Right lobe of liver (tissue), 6 donors: Measurements from ENCODE around the gene KLHL10. TPM values are rescaled to one million over a fixed set of nuclear protein-coding genes. Genes with fewer than 3 reads are reported as not detected.

Source experiments
- ATAC-seq, 4 donors: fragments of 200-7000 bp; cut with Tn5 transposase; one replicate each; pipeline ENCODE4 v1.9.1; 2020; ENCODE audit warnings: mild to moderate bottlenecking in 4 of 4, moderate library complexity in 4 of 4
- DNase-seq, 3 donors: peaks; one replicate each; pipeline ENCODE4 v3.0.0-alpha.2; 2020
- H3K27ac ChIP-seq, 3 donors: fragments of 200-600 bp; one replicate each; pipeline ENCODE4 v1.8.0; 2022
- H3K27me3 ChIP-seq, 2 donors: fragments of 200-600 bp; one replicate each; pipeline ENCODE4 v1.8.0; 2022
- H3K36me3 ChIP-seq, 4 donors: fragments of 200-600 bp; sonication (generic) in 1 of 4; one replicate each; pipeline versions ENCODE4 v1.5.1 to v1.8.0; 2017 to 2022; ENCODE audit warnings: control low read depth in 1 of 4
- H3K4me1 ChIP-seq, 4 donors: fragments of 200-600 bp; sonication (generic) in 1 of 4; one replicate each; pipeline versions ENCODE4 v1.5.1 to v1.8.0; 2017 to 2022; ENCODE audit warnings: control low read depth in 1 of 4
- H3K4me3 ChIP-seq, 3 donors: fragments of 200-600 bp; one replicate each; pipeline ENCODE4 v1.8.0; 2022
- H3K9me3 ChIP-seq, 4 donors: fragments of 200-600 bp; sonication (generic) in 1 of 4; one replicate each; pipeline versions ENCODE4 v1.5.1 to v1.8.0; 2017 to 2022; ENCODE audit warnings: control low read depth in 1 of 4
- CTCF ChIP-seq, 4 donors: fragments of 200-600 bp in 3 of 4; fragments of 450-650 bp in 1 of 4; IDR thresholded peaks; one replicate each; pipeline versions ENCODE4 v1.5.1 to v1.8.0; 2016 to 2022; ENCODE audit warnings: antibody characterized with exemption in 4 of 4, mild to moderate bottlenecking in 2 of 4
- POLR2A ChIP-seq: fragments of 450-650 bp; IDR thresholded peaks from one replicate; pipeline ENCODE4 v1.6.1; 2017; ENCODE audit warnings: antibody characterized with exemption, mild to moderate bottlenecking
- WGBS: methylation state at CpG from one replicate; pipeline ENCODE4 v1.1.6; 2018; ENCODE audit warnings: low coverage, low lambda C conversion rate; ENCODE audit not compliant: insufficient coverage; ENCODE audit errors: missing lambda C conversion rate; 5-methylcytosine and 5-hydroxymethylcytosine counted together
- intact Hi-C, 2 donors: fragments of 100-400 bp; cut with DNase I; formaldehyde crosslinking; loops; one replicate each; pipeline versions ENCODE4 v1.11.2 to v1.14.1; 2022
- total RNA-seq, 6 experiments: library from RNA; depleted of rRNA in 2 of 6; stranded (reverse); fragments of >200 nt in 2 of 6; fragmentation: NEBNext Ultra II Directional in 3 of 6; extraction: Animal tissue kit (Norgen Biotek cat#: 25700) in 3 of 6; gene quantifications; one replicate each; pipeline versions ENCODE4 v1.1.0 to v1.2.4, GENCODE V29; 2016 to 2023
- donor health status: DM: no; HTN: yes; CAD: no.
- donor health status: DM: no; HTN: no; CAD: no.
- donor health status: DM: no; HTN: no; CAD: no.
- donor health status: DM: no; HTN: yes; CAD: no.
- donor health status: DM: no; HTN: yes; CAD: no.

The KLHL10 gene
- total RNA-seq, 6 experiments from 2014 or later = not detected

DNA sequence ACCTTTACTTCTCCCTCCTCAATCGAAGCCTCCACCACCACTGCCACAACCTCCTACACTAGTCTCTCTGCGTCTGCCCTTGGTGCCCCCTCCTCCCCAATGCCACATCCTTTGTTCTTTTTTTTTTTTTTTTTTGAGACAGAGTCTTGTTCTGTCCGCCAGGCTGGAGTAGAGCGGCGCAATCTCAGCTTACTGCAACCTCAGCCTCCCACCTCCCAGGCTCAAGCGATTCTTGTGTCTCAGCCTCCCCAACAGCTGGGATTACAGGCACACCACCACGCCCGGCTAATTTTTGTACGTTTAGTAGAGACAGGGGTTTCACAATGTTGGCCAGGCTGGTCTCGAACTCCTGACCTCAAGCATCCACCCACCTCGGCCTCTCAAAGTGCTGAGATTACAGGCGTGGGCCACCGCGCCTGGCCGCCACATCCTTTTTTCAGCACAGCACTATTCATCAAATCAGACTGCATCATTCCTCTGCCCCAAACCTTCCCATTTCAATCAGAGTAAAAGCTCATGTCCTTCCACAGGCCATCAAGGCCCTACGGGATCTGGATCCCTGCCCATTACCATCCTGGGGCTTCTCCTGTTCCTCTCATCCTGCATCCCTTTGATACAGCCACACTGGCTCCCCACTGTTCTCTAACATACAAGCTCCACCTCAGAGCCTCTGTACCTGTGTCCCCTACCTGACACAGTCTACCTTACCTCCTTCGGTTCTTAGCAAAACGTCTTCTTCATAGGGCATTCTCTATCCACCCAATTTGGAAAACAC, 25.6 kb downstream of the KLHL10 start:
- Histone ChIP-seq H3K36me3 (peaks cover 0 to 7% (median 0%) of the 10 kb centered on the region in 4 donors), H3K9me3 (no peaks in the 10 kb centered on the region), H3K27me3 (no peaks in the 10 kb centered on the region), H3K4me1 (peaks cover 0 to 27% (median 5%) of the 10 kb centered on the region in 4 donors), H3K27ac (no peak overlapping the region), H3K4me3 (peak overlapping the region in 2 of 3 donors; percentile 74 to 100)
- no peak for DNase-seq
- 57% methylated on average over 13 of the region's 18 CpGs for WGBS
- intact Hi-C loops = no loop called here
- TF ChIP-seq POLR2A = no peak
- TF ChIP-seq CTCF (IDR thresholded peaks at IDR 0.05) = no peak
- no peak for ATAC-seq

- peaks cover 0 to 7% (median 0%) of the 10 kb centered on the region in 4 donors for H3K36me3 ChIP-seq
- TF ChIP-seq POLR2A = no peak
- no peak for TF ChIP-seq CTCF (IDR thresholded peaks at IDR 0.05)
- H3K27ac ChIP-seq = peak overlapping the region; percentile 59 to 84 (median 75)
- no peak for DNase-seq
- peaks cover 0 to 34% (median 10%) of the 10 kb centered on the region in 4 donors for H3K4me1 ChIP-seq
- intact Hi-C loops = no loop called here
- H3K4me3 ChIP-seq = peak overlapping the region; percentile 74 to 100 (median 93)
- no peaks in the 10 kb centered on the region for H3K27me3 ChIP-seq
- peak; percentile 36 to 48 (median 47) for ATAC-seq
- 0% methylated on average over 12 of the region's 25 CpGs for WGBS
- no peaks in the 10 kb centered on the region for H3K9me3 ChIP-seq
Observed at GRCh38 chr17:41864498-41864835, 26.8 kb downstream of the KLHL10 start.

DNA sequence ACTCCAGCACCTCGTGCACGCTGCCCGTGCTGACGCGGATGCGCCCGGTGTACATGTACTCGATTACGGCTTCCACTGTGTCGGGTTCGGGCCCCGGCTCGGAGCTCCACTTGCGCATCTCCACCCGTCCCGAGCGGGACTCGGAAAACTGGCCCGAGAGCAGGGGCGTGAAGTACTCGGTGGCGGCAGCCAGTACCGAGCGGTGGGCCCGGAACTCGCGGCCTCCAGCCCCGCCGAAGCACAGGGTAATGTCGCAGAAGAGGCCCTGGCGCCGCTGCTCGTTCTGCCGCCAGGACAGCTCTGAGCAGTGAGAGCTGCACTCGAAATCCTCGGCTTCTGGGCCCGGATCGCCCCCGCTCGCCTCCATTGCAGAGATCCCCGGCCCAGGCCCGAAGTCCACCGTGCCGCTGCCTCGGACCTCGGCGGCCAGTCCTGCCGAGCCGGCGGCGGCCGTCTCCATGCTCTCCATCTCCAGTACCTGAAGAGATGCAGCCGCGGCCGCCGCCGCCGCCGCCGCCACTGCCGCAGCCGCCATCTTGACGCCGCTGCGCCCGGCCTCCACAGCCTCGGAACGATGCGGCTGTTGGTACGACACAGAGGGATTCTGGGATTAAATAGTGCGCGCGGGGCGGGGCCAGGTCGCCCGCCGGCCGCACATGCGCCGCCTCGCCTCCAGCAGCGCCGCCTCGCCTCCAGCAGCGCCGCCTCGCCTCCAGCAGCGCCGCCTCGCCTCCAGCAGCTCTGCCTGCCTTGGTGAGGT, 27.4 kb downstream of the KLHL10 start, which contains the start of gene KLHL11:
Gene KLHL11, minus strand, starts transcription at position 588 of the 760 bp plus-strand sequence. Its CDS starts 53 bp downstream, at position 535.
- peak within 1 kb of the TSS; percentile 74 to 100 (median 93) for H3K4me3 ChIP-seq
- no peaks in the 10 kb centered on the region for H3K9me3 ChIP-seq
- TF ChIP-seq POLR2A (peak; percentile 91), CTCF (IDR thresholded peaks at IDR 0.05) (peak in 1 of 4 donors; percentile 31)
- ATAC-seq = peak; percentile 88 to 93 (median 91)
- H3K27ac ChIP-seq = peak within 1 kb of the TSS; percentile 59 to 84 (median 75)
- intact Hi-C loops = no loop called here
- H3K27me3 ChIP-seq = no peaks in the 10 kb centered on the region
- peak; percentile 90 to 92 (median 91) for DNase-seq
- peaks cover 0 to 39% (median 13%) of the 10 kb centered on the region in 4 donors for H3K4me1 ChIP-seq
- 0% methylated on average over 29 of the region's 90 CpGs for WGBS
- H3K36me3 ChIP-seq = peaks cover 0 to 7% (median 0%) of the 10 kb centered on the region in 4 donors

DNA sequence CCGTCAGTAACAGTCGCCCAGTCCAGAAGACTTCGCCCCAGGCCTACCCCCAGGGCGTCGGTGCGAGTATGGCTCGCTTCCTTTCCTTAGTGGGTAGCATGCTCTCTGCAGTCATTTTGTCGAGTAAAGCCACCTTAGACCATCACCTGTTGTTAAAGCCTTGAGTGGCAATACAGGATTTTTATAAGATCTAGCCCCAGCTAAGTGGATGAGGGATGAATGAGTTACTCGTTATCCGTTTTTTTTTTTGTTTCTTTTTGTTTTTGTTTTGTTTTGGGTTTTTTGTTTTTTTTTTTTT, 27.9 kb downstream of the KLHL10 start:
- Histone ChIP-seq H3K27ac (peak overlapping the region in 1 of 3 donors; percentile 84), H3K27me3 (no peaks in the 10 kb centered on the region), H3K9me3 (no peaks in the 10 kb centered on the region), H3K4me3 (peak overlapping the region in 2 of 3 donors; percentile 74 to 100), H3K36me3 (peaks cover 0 to 7% (median 0%) of the 10 kb centered on the region in 4 donors), H3K4me1 (peaks cover 0 to 44% (median 15%) of the 10 kb centered on the region in 4 donors)
- ATAC-seq (no peak), DNase-seq (no peak)
- whole genome bisulfite sequencing = under 1% methylated on average over 5 of the region's 10 CpGs
- TF ChIP-seq POLR2A (no peak), CTCF (IDR thresholded peaks at IDR 0.05) (no peak)
- intact Hi-C loops = no loop called here
